Fibroblast of pulmonary artery (primary cell): ENCODE data around the gene CLCF1.

Experiments
- DNase-seq: peaks from one replicate; pipeline ENCODE4 v3.0.0-alpha.2; 2010; ENCODE audit warnings: low read depth
- H3K4me3 ChIP-seq: replicated peaks from 2 replicates; pipeline ENCODE4 v1.5.1; 2011; ENCODE audit warnings: low read depth, mild to moderate bottlenecking, control low read depth, low read length, moderate library complexity
- CTCF ChIP-seq: IDR thresholded peaks from 2 replicates; pipeline ENCODE4 v1.5.1; 2011; ENCODE audit warnings: mild to moderate bottlenecking, control low read depth, low read length, inconsistent platforms; ENCODE audit errors: missing control alignments

Gene CLCF1

GRCh38 chr11:67364783-67365722 is 8.3 kb downstream of the CLCF1 start:
- no peak for DNase-seq
- no peak overlapping the region for H3K4me3 ChIP-seq
- no peak for TF ChIP-seq CTCF

- no peak for DNase-seq
- H3K4me3 ChIP-seq = no peak overlapping the region
- TF ChIP-seq CTCF = no peak
Observed at GRCh38 chr11:67364169-67364568, 9.2 kb downstream of the CLCF1 start.

- H3K4me3 ChIP-seq = no peak overlapping the region
- TF ChIP-seq CTCF = no peak
- peak; percentile 49 for DNase-seq
Observed at GRCh38 chr11:67357831-67358670, 15.3 kb downstream of the CLCF1 start.

- peak; percentile 99 for TF ChIP-seq CTCF
- H3K4me3 ChIP-seq = no peak overlapping the region
- DNase-seq = peak; percentile 85
Observed at GRCh38 chr11:67356864-67357561, 16.4 kb downstream of the CLCF1 start.

GRCh38 chr11:67356387-67356863 is 17.0 kb downstream of the CLCF1 start:
- H3K4me3 ChIP-seq = no peak overlapping the region
- DNase-seq = no peak
- no peak for TF ChIP-seq CTCF

- no peak for DNase-seq
- H3K4me3 ChIP-seq = no peak overlapping the region
- TF ChIP-seq CTCF = no peak
Observed at GRCh38 chr11:67355794-67356386, 17.5 kb downstream of the CLCF1 start.
